ENCODE measurements around the gene THSD4. TPM values are rescaled to one million over a fixed set of nuclear protein-coding genes. Genes with fewer than 3 reads are reported as not detected.

THSD4 gene
- total and polyA plus RNA-seq, 2 donors (not counting 1 experiment from before 2014, with no cell fraction given): 43.1 to 95.5 TPM

GRCh38 chr15:71338827-71339542, 223.7 kb downstream of the THSD4 start:
- H3K4me2 ChIP-seq (ENCODE audit: extremely low read depth, insufficient read depth, low read length): no peak overlapping the region
- H3K27ac ChIP-seq (ENCODE audit: insufficient read depth, low read length): no peak overlapping the region
- peaks cover 3% of the 10 kb centered on the region for H3K36me3 ChIP-seq (ENCODE audit: control insufficient read depth, insufficient read depth, low read length)
- no peaks in the 10 kb centered on the region for H3K9me3 ChIP-seq (ENCODE audit: control insufficient read depth, insufficient read depth, low read depth, low read length)
- no peak overlapping the region for H3K4me3 ChIP-seq (replicated peaks in 1 of 4; ENCODE audit: control extremely low read depth in 1 of 4, insufficient read depth in 1 of 4, low read depth in 3 of 4, low read length in 4 of 4)
- no peak for DNase-seq (ENCODE audit: low read depth in 2 of 2)
- peaks cover 10% of the 10 kb centered on the region for H3K4me1 ChIP-seq (ENCODE audit: control insufficient read depth, extremely low read depth, insufficient read depth, low read length)
- no peaks in the 10 kb centered on the region for H3K27me3 ChIP-seq (ENCODE audit: control insufficient read depth, insufficient read depth, low read length)
- H4K20me1 ChIP-seq (ENCODE audit: control insufficient read depth, extremely low read depth, insufficient read depth, low read length): no peaks in the 10 kb centered on the region
- TF ChIP-seq EZH2 (IDR thresholded peaks at IDR 0.05; ENCODE audit: low read length, missing control alignments): no peak
- TF ChIP-seq CTCF (conservative IDR thresholded peaks at IDR 0.05 in 1 of 2, IDR thresholded peaks at IDR 0.05 in 1 of 2; ENCODE audit: low read depth in 1 of 2, low read length in 2 of 2): no peak
- no peak overlapping the region for H2AFZ ChIP-seq (ENCODE audit: low read length)
- H3K9ac ChIP-seq (ENCODE audit: insufficient read depth, low read length): no peak overlapping the region
- H3K79me2 ChIP-seq (ENCODE audit: control insufficient read depth, insufficient read depth, low read length): no peaks in the 10 kb centered on the region

- Histone ChIP-seq H3K27ac (ENCODE audit: insufficient read depth, low read length) (no peak overlapping the region), H3K4me3 (replicated peaks in 1 of 4; ENCODE audit: control extremely low read depth in 1 of 4, insufficient read depth in 1 of 4, low read depth in 3 of 4, low read length in 4 of 4) (no peak overlapping the region), H4K20me1 (ENCODE audit: control insufficient read depth, extremely low read depth, insufficient read depth, low read length) (no peaks in the 10 kb centered on the region), H3K9me3 (ENCODE audit: control insufficient read depth, insufficient read depth, low read depth, low read length) (no peaks in the 10 kb centered on the region), H3K27me3 (ENCODE audit: control insufficient read depth, insufficient read depth, low read length) (no peaks in the 10 kb centered on the region), H3K79me2 (ENCODE audit: control insufficient read depth, insufficient read depth, low read length) (no peaks in the 10 kb centered on the region), H3K36me3 (ENCODE audit: control insufficient read depth, insufficient read depth, low read length) (peaks cover 3% of the 10 kb centered on the region), H2AFZ (ENCODE audit: low read length) (no peak overlapping the region), H3K4me2 (ENCODE audit: extremely low read depth, insufficient read depth, low read length) (no peak overlapping the region), H3K4me1 (ENCODE audit: control insufficient read depth, extremely low read depth, insufficient read depth, low read length) (no peaks in the 10 kb centered on the region), H3K9ac (ENCODE audit: insufficient read depth, low read length) (no peak overlapping the region)
- no peak for TF ChIP-seq EZH2 (IDR thresholded peaks at IDR 0.05; ENCODE audit: low read length, missing control alignments)
- TF ChIP-seq CTCF (conservative IDR thresholded peaks at IDR 0.05 in 1 of 2, IDR thresholded peaks at IDR 0.05 in 1 of 2; ENCODE audit: low read depth in 1 of 2, low read length in 2 of 2): no peak
- DNase-seq (ENCODE audit: low read depth in 2 of 2): no peak
Observed at GRCh38 chr15:71341811-71342550, 226.7 kb downstream of the THSD4 start.

DNA sequence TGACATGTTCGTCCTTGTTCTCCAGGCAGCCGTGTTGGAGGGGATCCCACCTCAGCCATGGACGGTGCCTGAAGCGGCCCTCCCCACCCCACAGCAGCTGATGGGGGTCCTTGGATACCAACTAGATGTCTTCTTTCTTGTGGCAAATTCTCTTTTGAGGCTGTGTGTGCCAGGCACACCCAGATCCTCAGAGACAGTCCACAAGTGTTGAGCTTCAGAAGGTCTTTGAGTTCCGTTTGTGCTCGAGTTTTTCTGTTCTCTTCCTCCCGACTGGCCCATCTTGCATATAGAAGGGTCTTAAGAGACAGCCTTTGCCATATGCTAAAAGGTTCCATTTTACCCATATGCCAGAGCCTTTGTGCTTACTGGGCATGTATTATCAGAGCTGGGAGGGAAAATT, 227.4 kb downstream of the THSD4 start:
- no peak for TF ChIP-seq EZH2 (IDR thresholded peaks at IDR 0.05; ENCODE audit: low read length, missing control alignments)
- no peak for TF ChIP-seq CTCF (conservative IDR thresholded peaks at IDR 0.05 in 1 of 2, IDR thresholded peaks at IDR 0.05 in 1 of 2; ENCODE audit: low read depth in 1 of 2, low read length in 2 of 2)
- Histone ChIP-seq H3K79me2 (ENCODE audit: control insufficient read depth, insufficient read depth, low read length) (no peaks in the 10 kb centered on the region), H4K20me1 (ENCODE audit: control insufficient read depth, extremely low read depth, insufficient read depth, low read length) (no peaks in the 10 kb centered on the region), H3K4me3 (replicated peaks in 1 of 4; ENCODE audit: control extremely low read depth in 1 of 4, insufficient read depth in 1 of 4, low read depth in 3 of 4, low read length in 4 of 4) (no peak overlapping the region), H3K4me1 (ENCODE audit: control insufficient read depth, extremely low read depth, insufficient read depth, low read length) (no peaks in the 10 kb centered on the region), H2AFZ (ENCODE audit: low read length) (no peak overlapping the region), H3K4me2 (ENCODE audit: extremely low read depth, insufficient read depth, low read length) (no peak overlapping the region), H3K9me3 (ENCODE audit: control insufficient read depth, insufficient read depth, low read depth, low read length) (no peaks in the 10 kb centered on the region), H3K27ac (ENCODE audit: insufficient read depth, low read length) (no peak overlapping the region), H3K36me3 (ENCODE audit: control insufficient read depth, insufficient read depth, low read length) (peaks cover 3% of the 10 kb centered on the region), H3K27me3 (ENCODE audit: control insufficient read depth, insufficient read depth, low read length) (no peaks in the 10 kb centered on the region), H3K9ac (ENCODE audit: insufficient read depth, low read length) (no peak overlapping the region)
- DNase-seq (ENCODE audit: low read depth in 2 of 2): no peak

All from fibroblast of lung (primary cell).